IPS-18a (cell line): ENCODE measurements around the gene TXNRD2.

Experiments
- H3K27ac ChIP-seq: one replicate; pipeline ENCODE4 v1.5.1; 2013; ENCODE audit warnings: low read length
- H3K27me3 ChIP-seq: one replicate; pipeline ENCODE4 v1.6.1; 2013; ENCODE audit warnings: mild to moderate bottlenecking, low read length; ENCODE audit not compliant: control insufficient read depth, insufficient read depth
- H3K36me3 ChIP-seq: one replicate; pipeline ENCODE4 v1.6.1; 2013; ENCODE audit warnings: low read depth, low read length; ENCODE audit not compliant: control insufficient read depth
- H3K4me1 ChIP-seq: one replicate; pipeline ENCODE4 v1.6.1; 2013; ENCODE audit warnings: low read depth, low read length; ENCODE audit not compliant: control insufficient read depth
- H3K4me3 ChIP-seq: one replicate; pipeline ENCODE4 v1.5.1; 2013; ENCODE audit warnings: low read length
- H3K9ac ChIP-seq: one replicate; pipeline ENCODE4 v1.6.1; 2013; ENCODE audit warnings: mild to moderate bottlenecking, low read length, moderate library complexity
- H3K9me3 ChIP-seq: one replicate; pipeline ENCODE4 v1.6.1; 2013; ENCODE audit warnings: low read depth, low read length; ENCODE audit not compliant: control insufficient read depth

Gene TXNRD2

DNA sequence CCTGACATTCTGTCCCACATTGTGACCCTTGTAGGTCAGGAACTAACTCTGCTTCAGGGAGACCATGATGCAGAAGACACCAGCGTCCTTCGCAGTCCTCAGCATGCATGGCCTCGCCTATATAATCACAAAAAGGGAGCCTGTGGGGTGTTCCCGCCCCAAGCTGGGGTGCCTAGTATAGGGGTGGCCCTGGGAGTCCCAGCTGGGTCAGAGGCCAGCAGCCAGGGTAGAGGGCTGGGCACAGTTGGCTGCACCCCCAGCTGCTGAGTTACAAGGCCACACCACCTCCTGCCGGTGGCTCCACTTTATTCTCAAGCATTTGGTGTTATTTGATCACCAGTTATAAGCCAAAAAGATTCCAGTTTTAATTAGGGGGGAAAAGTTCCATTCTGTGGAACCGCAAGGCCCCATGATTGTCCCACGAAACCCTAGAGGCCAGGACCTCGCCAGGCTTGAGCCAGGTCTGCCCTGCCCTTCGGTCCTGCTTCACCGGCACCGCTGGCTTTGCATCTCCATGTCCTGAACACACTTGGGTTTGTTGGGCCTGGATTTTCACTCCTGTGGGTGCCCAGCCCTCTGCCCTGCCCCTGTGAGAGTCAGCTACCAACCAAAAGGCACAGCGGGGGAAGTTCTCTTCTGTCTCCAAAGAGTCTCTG is 72.0 kb downstream of the TXNRD2 start:
- no peaks in the 10 kb centered on the region for H3K36me3 ChIP-seq
- H3K4me1 ChIP-seq, result no peaks in the 10 kb centered on the region
- H3K4me3 ChIP-seq, result no peak overlapping the region
- H3K9ac ChIP-seq, result no peak overlapping the region
- no peaks in the 10 kb centered on the region for H3K27me3 ChIP-seq
- H3K27ac ChIP-seq, result no peak overlapping the region
- H3K9me3 ChIP-seq, result no peaks in the 10 kb centered on the region

DNA sequence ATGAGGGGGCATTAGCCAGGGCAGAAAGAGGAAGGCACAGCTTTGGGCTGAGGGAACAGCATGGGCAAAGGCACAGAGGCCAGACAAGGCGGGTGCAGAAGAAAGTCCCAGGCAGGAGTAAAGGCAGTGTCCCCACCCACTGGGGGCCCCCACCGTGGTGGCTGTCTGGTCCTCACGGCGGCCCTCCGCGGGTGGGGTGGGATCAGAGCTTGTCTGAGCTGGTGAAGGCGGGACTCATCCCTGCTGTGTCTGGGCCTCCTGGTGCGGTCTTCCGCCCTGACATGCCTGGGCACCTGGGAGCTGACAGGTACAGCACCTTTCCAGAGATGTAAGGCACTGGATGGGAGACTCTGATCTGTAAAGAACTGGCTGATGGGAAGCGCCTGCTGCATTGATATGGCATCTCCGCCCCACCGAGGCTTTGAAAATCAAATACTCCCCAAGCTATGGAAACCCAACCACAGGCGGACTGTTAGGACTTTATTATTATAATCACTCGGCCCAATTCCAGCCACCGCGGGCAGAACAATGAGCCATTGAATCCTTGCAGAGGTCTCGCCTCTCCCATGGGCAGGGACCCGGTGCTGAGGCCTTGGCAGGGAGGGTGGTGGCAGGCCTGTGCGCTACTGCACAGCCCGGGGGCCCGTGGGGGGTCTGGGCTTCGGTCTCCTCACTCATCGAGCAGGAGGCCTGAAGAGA is 72.7 kb downstream of the TXNRD2 start:
- Histone ChIP-seq H3K27ac (no peak overlapping the region), H3K9ac (no peak overlapping the region), H3K27me3 (no peaks in the 10 kb centered on the region), H3K4me3 (no peak overlapping the region), H3K36me3 (no peaks in the 10 kb centered on the region), H3K9me3 (no peaks in the 10 kb centered on the region), H3K4me1 (no peaks in the 10 kb centered on the region)

- H3K9ac ChIP-seq, result no peak overlapping the region
- no peak overlapping the region for H3K27ac ChIP-seq
These were observed 73.3 kb downstream of the TXNRD2 start for GRCh38 chr22:19868333-19868732.

GRCh38 chr22:19867617-19868016 is 74.0 kb downstream of the TXNRD2 start:
- no peaks in the 10 kb centered on the region for H3K4me1 ChIP-seq
- H3K36me3 ChIP-seq, result no peaks in the 10 kb centered on the region
- H3K4me3 ChIP-seq, result no peak overlapping the region
- no peaks in the 10 kb centered on the region for H3K9me3 ChIP-seq
- no peak overlapping the region for H3K27ac ChIP-seq
- H3K9ac ChIP-seq, result no peak overlapping the region
- H3K27me3 ChIP-seq, result no peaks in the 10 kb centered on the region

More at GRCh38 chr22:19868333-19868732, 73.3 kb downstream of the TXNRD2 start:
- Histone ChIP-seq H3K4me1 (no peaks in the 10 kb centered on the region), H3K27me3 (no peaks in the 10 kb centered on the region), H3K4me3 (no peak overlapping the region), H3K36me3 (no peaks in the 10 kb centered on the region), H3K9me3 (no peaks in the 10 kb centered on the region)

DNA sequence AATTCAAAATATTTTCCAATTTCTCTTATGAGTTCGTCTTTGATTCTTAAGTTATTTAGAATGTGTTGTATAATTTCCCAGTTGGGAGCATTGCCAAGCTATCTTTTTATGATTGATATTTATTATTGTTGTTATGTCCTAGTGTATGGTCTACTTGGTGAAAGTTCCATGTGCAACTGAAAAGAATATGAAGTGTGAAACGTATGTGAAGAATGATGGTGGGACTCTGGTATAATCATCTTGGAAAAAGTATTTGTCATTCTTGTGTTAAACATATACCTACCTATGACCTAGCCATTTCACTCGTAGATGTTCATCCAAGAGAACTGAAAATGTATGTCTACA is 75.0 kb downstream of the TXNRD2 start:
- H3K4me3 ChIP-seq, result no peak overlapping the region

GRCh38 chr22:19865141-19865829 is 76.3 kb downstream of the TXNRD2 start:
- Histone ChIP-seq H3K36me3 (no peaks in the 10 kb centered on the region), H3K27ac (no peak overlapping the region), H3K4me3 (no peak overlapping the region)

More for the DNA sequence above, 75.0 kb downstream of the TXNRD2 start:
- Histone ChIP-seq H3K27ac (no peak overlapping the region), H3K9me3 (no peaks in the 10 kb centered on the region), H3K4me1 (no peaks in the 10 kb centered on the region), H3K9ac (no peak overlapping the region), H3K27me3 (no peaks in the 10 kb centered on the region), H3K36me3 (no peaks in the 10 kb centered on the region)

GRCh38 chr22:19864538-19865106 is 77.0 kb downstream of the TXNRD2 start:
- H3K4me3 ChIP-seq, result no peak overlapping the region
- H3K36me3 ChIP-seq, result no peaks in the 10 kb centered on the region
- H3K27ac ChIP-seq, result no peak overlapping the region
- no peak overlapping the region for H3K9ac ChIP-seq
- H3K9me3 ChIP-seq, result no peaks in the 10 kb centered on the region
- H3K4me1 ChIP-seq, result no peaks in the 10 kb centered on the region
- no peaks in the 10 kb centered on the region for H3K27me3 ChIP-seq

More at GRCh38 chr22:19865141-19865829, 76.3 kb downstream of the TXNRD2 start:
- Histone ChIP-seq H3K4me1 (no peaks in the 10 kb centered on the region), H3K9ac (no peak overlapping the region), H3K9me3 (no peaks in the 10 kb centered on the region), H3K27me3 (no peaks in the 10 kb centered on the region)

- no peaks in the 10 kb centered on the region for H3K4me1 ChIP-seq
- no peaks in the 10 kb centered on the region for H3K36me3 ChIP-seq
- no peak overlapping the region for H3K9ac ChIP-seq
- no peaks in the 10 kb centered on the region for H3K27me3 ChIP-seq
- no peak overlapping the region for H3K4me3 ChIP-seq
- H3K9me3 ChIP-seq, result no peaks in the 10 kb centered on the region
- no peak overlapping the region for H3K27ac ChIP-seq
These were observed 78.0 kb downstream of the TXNRD2 start for GRCh38 chr22:19863571-19863970.

DNA sequence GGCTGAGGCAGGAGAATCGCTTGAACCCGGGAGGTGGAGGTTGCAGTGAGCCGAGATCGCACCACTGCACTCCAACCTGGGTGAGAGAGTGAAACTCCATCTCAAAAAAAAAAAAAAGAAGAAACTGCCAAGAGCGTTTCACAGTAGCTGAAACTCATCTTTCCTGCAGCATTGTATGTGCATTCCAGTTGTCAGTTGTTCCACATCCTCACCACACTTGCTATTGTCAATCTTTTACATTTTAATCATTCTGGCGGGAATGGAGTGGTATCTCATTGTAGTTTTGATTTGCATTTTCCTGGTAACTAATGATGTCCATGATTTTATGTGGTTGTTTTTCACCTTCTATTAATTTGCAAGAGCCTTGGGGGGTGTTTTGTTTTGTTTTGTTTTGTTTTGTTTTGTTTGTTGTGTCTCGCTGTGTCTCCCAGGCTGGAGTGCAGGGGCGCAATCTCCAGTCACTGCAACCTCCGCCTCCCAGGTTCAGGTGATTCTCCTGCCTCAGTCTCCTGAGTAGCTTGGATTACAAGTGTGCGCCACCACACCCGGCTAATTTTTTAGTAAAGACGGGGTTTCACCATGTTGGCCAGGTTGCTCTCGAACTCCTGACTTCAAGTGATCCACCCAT is 78.9 kb downstream of the TXNRD2 start:
- H3K9me3 ChIP-seq, result no peaks in the 10 kb centered on the region
- no peaks in the 10 kb centered on the region for H3K27me3 ChIP-seq
- no peaks in the 10 kb centered on the region for H3K36me3 ChIP-seq
- H3K4me1 ChIP-seq, result peaks cover 6% of the 10 kb centered on the region
- no peak overlapping the region for H3K4me3 ChIP-seq
- H3K27ac ChIP-seq, result no peak overlapping the region
- no peak overlapping the region for H3K9ac ChIP-seq

DNA sequence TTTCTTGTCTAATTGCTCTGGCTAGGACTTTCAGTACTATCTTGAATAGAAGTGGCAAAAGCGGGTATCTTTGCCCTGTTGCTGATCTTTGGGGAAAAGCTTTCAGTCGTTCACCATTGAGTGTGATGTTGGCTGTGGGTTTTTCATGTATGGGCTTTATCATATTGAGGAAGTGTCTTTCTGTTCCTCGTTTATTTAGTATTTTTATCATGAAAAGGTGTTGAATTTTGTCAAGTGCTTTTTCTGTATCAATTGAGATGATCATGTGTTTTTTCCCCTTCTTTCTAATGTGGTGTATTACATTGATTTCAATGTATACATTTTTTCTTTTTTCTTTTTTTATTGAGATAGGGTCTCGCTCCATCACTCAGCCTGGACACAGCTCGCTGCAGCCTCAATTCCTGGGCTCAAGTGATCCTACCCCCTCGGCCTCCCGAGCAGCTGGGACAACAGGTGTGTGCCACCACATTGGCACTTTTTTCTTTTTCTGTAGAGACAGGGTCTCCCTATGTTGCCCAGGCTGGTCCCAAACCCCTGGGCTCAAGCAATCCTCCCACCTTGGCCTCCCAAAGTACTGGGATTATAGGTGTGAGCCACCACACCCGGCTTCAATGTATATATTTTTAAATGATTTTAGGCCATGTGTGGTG is 81.6 kb downstream of the TXNRD2 start:
- Histone ChIP-seq H3K4me3 (no peak overlapping the region), H3K9me3 (no peaks in the 10 kb centered on the region), H3K27me3 (no peaks in the 10 kb centered on the region), H3K4me1 (peaks cover 13% of the 10 kb centered on the region), H3K36me3 (no peaks in the 10 kb centered on the region), H3K9ac (no peak overlapping the region), H3K27ac (no peak overlapping the region)

GRCh38 chr22:19857382-19857781 is 84.2 kb downstream of the TXNRD2 start:
- H3K27ac ChIP-seq, result no peak overlapping the region
- H3K9me3 ChIP-seq, result no peaks in the 10 kb centered on the region
- H3K27me3 ChIP-seq, result no peaks in the 10 kb centered on the region
- H3K9ac ChIP-seq, result no peak overlapping the region
- H3K4me3 ChIP-seq, result no peak overlapping the region
- H3K36me3 ChIP-seq, result no peaks in the 10 kb centered on the region
- peaks cover 19% of the 10 kb centered on the region for H3K4me1 ChIP-seq
